ENCODE data around the gene VPS37C. TPM values are rescaled to one million over a fixed set of nuclear protein-coding genes. Genes with fewer than 3 reads are reported as not detected.

Gene VPS37C
- total RNA-seq, 4 donors from 2014 or later, result 11.8 to 22.2 (median 13.6) TPM

- Histone ChIP-seq H3K27ac (peak overlapping the region in 1 of 4 donors; percentile 40), H3K36me3 (no peaks in the 10 kb centered on the region), H3K4me3 (no peak overlapping the region), H3K4me1 (no peaks in the 10 kb centered on the region), H3K9me3 (no peaks in the 10 kb centered on the region), H3K27me3 (no peaks in the 10 kb centered on the region)
- 72% methylated on average over 18 of the region's 18 CpGs for WGBS, 2 donors
- TF ChIP-seq POLR2A (IDR thresholded peaks at IDR 0.05) (no peak), EP300 (IDR thresholded peaks at IDR 0.05) (no peak), CTCF (IDR thresholded peaks at IDR 0.05) (no peak)
- DNase-seq (ENCODE audit: low spot score in 2 of 2), result no peak
These were observed 79.0 kb downstream of the VPS37C start for GRCh38 chr11:61082062-61082870.

GRCh38 chr11:61080986-61081590 lies 80.1 kb downstream of the VPS37C start:
- WGBS, 2 donors, result 90 to 94% methylated on average over 7 to 11 of the region's 11 CpGs
- H3K36me3 ChIP-seq, result no peaks in the 10 kb centered on the region
- H3K9me3 ChIP-seq, result no peaks in the 10 kb centered on the region
- no peak overlapping the region for H3K4me3 ChIP-seq
- no peak for TF ChIP-seq POLR2A (IDR thresholded peaks at IDR 0.05)
- TF ChIP-seq CTCF (IDR thresholded peaks at IDR 0.05), result no peak
- no peak for TF ChIP-seq EP300 (IDR thresholded peaks at IDR 0.05)
- DNase-seq (ENCODE audit: low spot score in 2 of 2), result no peak
- no peaks in the 10 kb centered on the region for H3K27me3 ChIP-seq
- H3K4me1 ChIP-seq, result no peaks in the 10 kb centered on the region
- H3K27ac ChIP-seq, result no peak overlapping the region

DNA sequence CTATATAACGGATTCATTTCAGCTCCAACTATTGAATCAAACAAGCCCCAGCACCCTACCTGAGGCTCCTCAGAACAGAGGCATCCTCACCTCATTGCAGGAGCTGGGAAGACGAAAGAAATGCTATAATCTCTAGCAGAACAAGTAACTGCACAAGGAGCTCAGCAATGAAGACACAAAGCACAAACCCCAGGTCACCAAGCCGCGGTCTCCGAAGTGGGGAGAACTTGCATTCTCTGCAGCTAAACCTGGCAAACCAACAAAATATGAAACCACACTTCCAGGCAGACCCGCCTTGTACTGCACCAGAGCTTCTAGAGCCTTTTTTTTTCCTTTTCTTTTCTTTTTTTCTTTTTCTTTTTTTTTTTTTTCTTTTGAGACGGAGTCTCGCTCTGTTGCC lies 80.7 kb downstream of the VPS37C start:
- no peaks in the 10 kb centered on the region for H3K4me1 ChIP-seq
- no peak for DNase-seq (ENCODE audit: low spot score in 2 of 2)
- H3K27me3 ChIP-seq, result no peaks in the 10 kb centered on the region
- no peak for TF ChIP-seq EP300 (IDR thresholded peaks at IDR 0.05)
- no peak for TF ChIP-seq POLR2A (IDR thresholded peaks at IDR 0.05)
- no peak for TF ChIP-seq CTCF (IDR thresholded peaks at IDR 0.05)
- H3K9me3 ChIP-seq, result no peaks in the 10 kb centered on the region
- 91 to 94% methylated on average over 8 of the region's 8 CpGs for WGBS, 2 donors
- H3K27ac ChIP-seq, result no peak overlapping the region
- H3K4me3 ChIP-seq, result no peak overlapping the region
- no peaks in the 10 kb centered on the region for H3K36me3 ChIP-seq

Other genes starting within 250 kb of the VPS37C start
- 100 to 1,000 TPM; 173 to 300 (median 197) TPM for gene TMEM109, start 247.3 kb downstream of the VPS37C start, total RNA-seq
- gene TMEM132A, start 237.0 kb downstream of the VPS37C start, total RNA-seq, result 10 to 100 TPM; 15.9 to 41.9 (median 26.6) TPM
- 10 to 100 TPM; 32.2 to 94.4 (median 64.8) TPM for gene SLC15A3, start 209.2 kb downstream of the VPS37C start, total RNA-seq
- gene CD6, start 189.7 kb downstream of the VPS37C start, total RNA-seq, result 1 to 10 TPM in 2 of 4 donors, under 1 TPM in 1, not detected in 1; 0.59 to 3.6 (median 2.7) TPM
- 1 to 10 TPM in 1 of 4 donors, under 1 TPM in 3; 0.20 to 1.8 (median 0.43) TPM for gene CD5, start 58.9 kb downstream of the VPS37C start, total RNA-seq
- 10 to 100 TPM in 1 of 4 donors, 1 to 10 TPM in 1, not detected in 2; 1.5 to 11.1 TPM for gene PGA3, start 42.1 kb upstream of the VPS37C start, total RNA-seq
- gene PGA4, start 60.9 kb upstream of the VPS37C start, total RNA-seq, result 10 to 100 TPM in 1 of 4 donors, 1 to 10 TPM in 2, not detected in 1; 2.2 to 10.5 (median 8.6) TPM
- 1 to 10 TPM in 1 of 4 donors, not detected in 3; 3.6 TPM for gene PGA5, start 79.7 kb upstream of the VPS37C start, total RNA-seq
- 1 to 10 TPM; 1.3 to 6.3 (median 4.3) TPM for gene VWCE, start 133.9 kb upstream of the VPS37C start, total RNA-seq
- gene DDB1, start 171.7 kb upstream of the VPS37C start, total RNA-seq, result 100 to 1,000 TPM; 100 to 138 (median 113) TPM
- 10 to 100 TPM; 15.0 to 39.6 (median 24.5) TPM for gene TKFC, start 171.8 kb upstream of the VPS37C start, total RNA-seq
- 10 to 100 TPM; 44.2 to 68.2 (median 45.8) TPM for gene CYB561A3, start 200.5 kb upstream of the VPS37C start, total RNA-seq
- 10 to 100 TPM; 20.5 to 31.4 (median 26.9) TPM for gene TMEM138, start 200.9 kb upstream of the VPS37C start, total RNA-seq
- gene TMEM216, start 231.2 kb upstream of the VPS37C start, total RNA-seq, result 10 to 100 TPM; 14.2 to 21.9 (median 14.6) TPM

All from tibial nerve (tissue), 4 donors.